Testis (tissue), 2 donors: ENCODE data around the gene RAB3GAP2.

ENCODE experiments used
- POLR2A ChIP-seq: fragments of 450-650 bp; IDR thresholded peaks from one replicate; pipeline ENCODE4 v1.6.1; 2017; ENCODE audit warnings: antibody characterized with exemption, mild to moderate bottlenecking, moderate library complexity
- TF ChIP-seq, protein P1 (sequence below), 3 experiments: fragments of 450-650 bp in 2 of 3; fragments of 200-600 bp in 1 of 3; sonication (generic) in 1 of 3; IDR thresholded peaks; one replicate each; pipeline ENCODE4 v1.5.1; 2016 to 2019; ENCODE audit warnings: antibody characterized with exemption in 3 of 3, mild to moderate bottlenecking in 2 of 3, moderate library complexity in 1 of 3

DNA sequence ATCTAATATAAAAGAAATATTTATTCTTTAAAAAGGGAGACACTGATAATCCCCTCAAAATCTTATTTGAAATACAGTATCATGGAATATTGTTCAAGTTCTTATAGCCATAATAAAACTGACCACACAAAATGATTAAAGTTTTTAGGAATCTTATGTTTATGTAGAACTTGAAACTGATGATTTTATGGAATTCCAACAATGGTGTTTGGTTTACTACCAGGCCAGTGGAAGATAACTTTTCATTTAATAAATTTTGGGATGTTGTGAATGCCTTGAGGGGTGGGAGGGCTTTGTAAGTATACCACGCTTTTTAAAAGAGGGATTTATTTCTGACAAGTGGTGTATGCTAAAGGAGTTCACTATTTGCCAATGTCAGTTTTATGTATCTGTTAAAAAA is 87.7 kb downstream of the RAB3GAP2 start:
- TF ChIP-seq, protein P1, sequence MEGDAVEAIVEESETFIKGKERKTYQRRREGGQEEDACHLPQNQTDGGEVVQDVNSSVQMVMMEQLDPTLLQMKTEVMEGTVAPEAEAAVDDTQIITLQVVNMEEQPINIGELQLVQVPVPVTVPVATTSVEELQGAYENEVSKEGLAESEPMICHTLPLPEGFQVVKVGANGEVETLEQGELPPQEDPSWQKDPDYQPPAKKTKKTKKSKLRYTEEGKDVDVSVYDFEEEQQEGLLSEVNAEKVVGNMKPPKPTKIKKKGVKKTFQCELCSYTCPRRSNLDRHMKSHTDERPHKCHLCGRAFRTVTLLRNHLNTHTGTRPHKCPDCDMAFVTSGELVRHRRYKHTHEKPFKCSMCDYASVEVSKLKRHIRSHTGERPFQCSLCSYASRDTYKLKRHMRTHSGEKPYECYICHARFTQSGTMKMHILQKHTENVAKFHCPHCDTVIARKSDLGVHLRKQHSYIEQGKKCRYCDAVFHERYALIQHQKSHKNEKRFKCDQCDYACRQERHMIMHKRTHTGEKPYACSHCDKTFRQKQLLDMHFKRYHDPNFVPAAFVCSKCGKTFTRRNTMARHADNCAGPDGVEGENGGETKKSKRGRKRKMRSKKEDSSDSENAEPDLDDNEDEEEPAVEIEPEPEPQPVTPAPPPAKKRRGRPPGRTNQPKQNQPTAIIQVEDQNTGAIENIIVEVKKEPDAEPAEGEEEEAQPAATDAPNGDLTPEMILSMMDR (IDR thresholded peaks at IDR 0.05), result no peak
- no peak for TF ChIP-seq POLR2A
